GM23248 (cell line): ENCODE measurements around the gene ARID1B.

Experiments used
- EZH2 ChIP-seq: fragments of 200-600 bp; sonication (generic); IDR thresholded peaks from 2 replicates; pipeline ENCODE4 v1.6.1; 2018; ENCODE audit warnings: antibody characterized with exemption, mild to moderate bottlenecking; ENCODE audit not compliant: insufficient read depth, poor library complexity, severe bottlenecking
- EZH2phosphoT487 ChIP-seq: fragments of 200-600 bp; sonication (generic); IDR thresholded peaks from 2 replicates; pipeline ENCODE4 v1.6.1; 2018; ENCODE audit warnings: antibody characterized with exemption, moderate library complexity, mild to moderate bottlenecking, low read depth; ENCODE audit not compliant: insufficient read depth

DNA sequence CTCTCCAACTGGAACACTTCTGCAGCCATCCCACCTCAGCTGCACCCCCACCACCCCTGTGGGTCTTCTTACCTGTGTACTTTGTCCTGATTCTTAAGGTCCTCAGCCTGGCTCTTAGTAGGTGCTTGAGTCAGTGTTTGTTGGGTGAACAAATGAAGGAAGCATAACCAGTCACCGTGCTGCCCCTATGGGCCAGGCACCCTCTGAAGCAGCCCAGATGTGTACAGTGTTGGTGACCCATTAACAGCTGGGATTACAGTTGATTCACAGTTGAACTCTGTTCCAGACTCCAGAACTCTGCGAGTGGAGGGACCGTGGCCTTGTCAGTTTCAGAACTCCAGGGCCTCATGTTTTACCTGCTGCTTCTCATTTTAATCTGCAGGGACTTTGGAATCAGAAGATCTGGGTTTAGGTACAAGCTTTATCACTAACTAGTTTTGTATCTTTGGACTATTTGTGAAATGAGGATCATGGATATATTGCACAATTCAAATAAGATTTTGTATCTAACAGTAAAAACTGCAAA is 342.4 kb downstream of the ARID1B start:
- TF ChIP-seq EZH2 (no peak), EZH2phosphoT487 (no peak)
